B cell (primary cell): Measurements from ENCODE around the gene HEBP1. TPM values are rescaled to one million over a fixed set of nuclear protein-coding genes. Genes with fewer than 3 reads are reported as not detected.

Source experiments
- ATAC-seq: fragments of 200-7000 bp; cut with Tn5 transposase; one replicate; pipeline ENCODE4 v1.10.0; 2021; ENCODE audit warnings: low read depth, mild to moderate bottlenecking, moderate number of reproducible peaks, moderate library complexity
- CTCF ChIA-PET: fragments of 350-600 bp; sonication (Branson Sonifier 250); formaldehyde crosslinking; loops from one replicate; lab custom pipeline; 2021; ENCODE audit warnings: antibody characterized with exemption, inconsistent platforms; lab: Charles Lee
- POLR2A ChIA-PET: fragments of 350-600 bp; sonication (Branson Sonifier 250); formaldehyde crosslinking; loops from one replicate; lab custom pipeline; 2021; ENCODE audit warnings: antibody characterized with exemption; lab: Charles Lee
- DNase-seq: peaks from one replicate; pipeline ENCODE4 v3.0.0; 2013
- H2AFZ ChIP-seq: 2 replicates; pipeline ENCODE4 v1.6.1; 2012; ENCODE audit warnings: mild to moderate bottlenecking, low read depth, low read length; ENCODE audit not compliant: insufficient read depth, poor library complexity, severe bottlenecking
- H3K27ac ChIP-seq, 2 donors: 1 replicate in 1 of 2; 2 replicates in 1 of 2; pipeline ENCODE4 v1.5.1; 2012 to 2013; ENCODE audit warnings: low read length in 2 of 2, mild to moderate bottlenecking in 2 of 2, moderate library complexity in 1 of 2
- H3K27me3 ChIP-seq, 4 experiments: fragments of 200-600 bp in 1 of 4; sonication (generic) in 1 of 4; replicated peaks in 1 of 4; 1 replicate in 2 of 4; 2 replicates in 2 of 4; pipeline versions ENCODE4 v1.6.1 to v1.7.0; 2013 to 2016; ENCODE audit warnings: low read length in 3 of 4, mild to moderate bottlenecking in 2 of 4, mixed read lengths in 1 of 4, moderate library complexity in 1 of 4; ENCODE audit not compliant: insufficient read depth in 4 of 4, control insufficient read depth in 3 of 4; ENCODE audit errors: control extremely low read depth in 1 of 4
- H3K36me3 ChIP-seq, 2 experiments: replicated peaks in 1 of 2; 1 replicate in 1 of 2; 2 replicates in 1 of 2; pipeline versions ENCODE4 v1.6.1 to v1.7.1; 2013; ENCODE audit warnings: low read length in 1 of 2; ENCODE audit not compliant: insufficient read depth in 2 of 2, control insufficient read depth in 1 of 2; ENCODE audit errors: control extremely low read depth in 1 of 2, extremely low read depth in 1 of 2
- H3K4me1 ChIP-seq, 2 donors: fragments of 200-600 bp in 1 of 2; sonication (generic) in 1 of 2; 1 replicate in 1 of 2; 2 replicates in 1 of 2; pipeline versions ENCODE4 v1.5.1 to v1.6.1; 2013 to 2017; ENCODE audit warnings: low read length in 2 of 2; ENCODE audit not compliant: control insufficient read depth in 2 of 2, insufficient read depth in 2 of 2
- H3K4me2 ChIP-seq: replicated peaks from 2 replicates; pipeline ENCODE3; 2012; ENCODE audit warnings: mild to moderate bottlenecking, low read depth, low read length; ENCODE audit not compliant: poor library complexity, severe bottlenecking
- H3K4me3 ChIP-seq, 5 experiments: fragments of 200-600 bp in 1 of 5; sonication (generic) in 1 of 5; 1 replicate in 3 of 5; 2 replicates in 2 of 5; pipeline versions ENCODE4 v1.5.1 to v1.7.0; 2011 to 2016; ENCODE audit warnings: low read length in 4 of 5, mild to moderate bottlenecking in 4 of 5, low read depth in 2 of 5, control low read depth in 1 of 5, moderate library complexity in 1 of 5; ENCODE audit not compliant: insufficient read depth in 1 of 5; ENCODE audit errors: control extremely low read depth in 1 of 5, extremely low read depth in 1 of 5
- H3K79me2 ChIP-seq: fragments of 200-600 bp; sonication (generic); one replicate; pipeline ENCODE4 v1.6.0; 2016; ENCODE audit warnings: low read length; ENCODE audit not compliant: control insufficient read depth, insufficient read depth
- H3K9ac ChIP-seq: fragments of 200-600 bp; sonication (generic); 2 replicates; pipeline ENCODE4 v1.6.1; 2017; ENCODE audit warnings: mild to moderate bottlenecking, low read length, moderate library complexity
- H3K9me3 ChIP-seq, 3 donors: one replicate each; pipeline versions ENCODE4 v1.6.1 to v1.7.1; 2013; ENCODE audit warnings: low read length in 2 of 3; ENCODE audit not compliant: control insufficient read depth in 2 of 3, insufficient read depth in 1 of 3; ENCODE audit errors: control extremely low read depth in 1 of 3
- H4K20me1 ChIP-seq: 2 replicates; pipeline ENCODE4 v1.6.0; 2012; ENCODE audit warnings: mild to moderate bottlenecking, low read length; ENCODE audit not compliant: insufficient read depth, control insufficient read depth, poor library complexity, severe bottlenecking
- H3K27ac Mint-ChIP-seq: one replicate; pipeline ENCODE4 v1.8.0; 2021; ENCODE audit warnings: mixed read lengths
- H3K27me3 Mint-ChIP-seq: one replicate; pipeline ENCODE4 v1.8.0; 2021; ENCODE audit warnings: mixed read lengths
- H3K4me1 Mint-ChIP-seq: one replicate; pipeline ENCODE4 v1.8.0; 2021; ENCODE audit warnings: mixed read lengths
- H3K4me3 Mint-ChIP-seq: one replicate; pipeline ENCODE4 v1.8.0; 2021; ENCODE audit warnings: mixed read lengths
- H3K9me3 Mint-ChIP-seq: one replicate; pipeline ENCODE4 v1.8.0; 2022; ENCODE audit warnings: mixed read lengths; ENCODE audit not compliant: insufficient read depth
- CTCF ChIP-seq: fragments of 200-600 bp; IDR thresholded peaks from one replicate; pipeline ENCODE4 v1.8.0; 2022; ENCODE audit warnings: antibody characterized with exemption, mild to moderate bottlenecking
- EZH2 ChIP-seq: IDR thresholded peaks from 2 replicates; pipeline ENCODE4 v1.6.1; 2012; ENCODE audit warnings: borderline replicate concordance, low read depth, mild to moderate bottlenecking, moderate library complexity, low read length; ENCODE audit not compliant: insufficient read depth, poor library complexity, severe bottlenecking
- WGBS: methylation state at CpG from one replicate; pipeline ENCODE4 v1.1.5; 2013; ENCODE audit warnings: missing lambda C conversion rate; ENCODE audit not compliant: insufficient coverage; 5-methylcytosine and 5-hydroxymethylcytosine counted together
- intact Hi-C: fragments of 100-400 bp; cut with micrococcal nuclease; formaldehyde crosslinking; loops from one replicate; pipeline ENCODE4 v1.10.0; 2022
- polyA plus RNA-seq: library from polyadenylated mRNA; depleted of rRNA; stranded (reverse); fragments of >200 nt; gene quantifications from 2 replicates; pipeline ENCODE4 v1.2.3, GENCODE V29; 2012
- total RNA-seq, 2 donors: library from RNA; stranded (reverse); fragments of 120-200 nt in 1 of 2; gene quantifications; 1 replicate in 1 of 2; 2 replicates in 1 of 2; pipeline versions ENCODE4 v1.2.3 to v1.2.4, GENCODE V29; 2013 to 2022

Gene HEBP1
- total and polyA plus RNA-seq, 2 donors (not counting 1 experiment from before 2014, with no cell fraction given), result 6.0 to 14.5 TPM

- CTCF ChIA-PET, result interaction anchor here (0.6 to 3.1 kb wide), 3 partner anchors 101 to 211 kb away, joined by 3 to 12 read pairs (median 4); no protein-coding TSS in a partner anchor
- POLR2A ChIA-PET, result interaction anchor here (0.6 kb wide), 1 partner anchor 277 kb away, joined by 4 read pairs; no protein-coding TSS in a partner anchor
- DNase-seq (peak; percentile 74), ATAC-seq (peak; percentile 8)
- H3K27ac ChIP-seq, result peak overlapping the region; percentile 61 to 63
- no peaks in the 10 kb centered on the region for H3K9me3 Mint-ChIP-seq
- H3K4me1 ChIP-seq, result peaks cover 11 to 20% of the 10 kb centered on the region in 2 donors
- peaks cover 29% of the 10 kb centered on the region for H3K4me1 Mint-ChIP-seq
- H3K4me3 Mint-ChIP-seq, result peak overlapping the region; percentile 92
- peak; percentile 56 for TF ChIP-seq CTCF
- TF ChIP-seq EZH2, result no peak
- no peaks in the 10 kb centered on the region for H3K9me3 ChIP-seq
- WGBS, result 2% methylated on average over 82 of the region's 82 CpGs
- peak overlapping the region; percentile 98 for H3K4me2 ChIP-seq
- H3K27ac Mint-ChIP-seq, result peak overlapping the region; percentile 80
- no peaks in the 10 kb centered on the region for H3K27me3 Mint-ChIP-seq
- peaks cover 0 to 3% (median 0%) of the 10 kb centered on the region in 4 experiments for H3K27me3 ChIP-seq
- H4K20me1 ChIP-seq, result no peaks in the 10 kb centered on the region
- peak overlapping the region; percentile 97 for H2AFZ ChIP-seq
- intact Hi-C loops, result loop anchor here (1.0 to 5.0 kb wide), 10 partner anchors 43 to 644 kb away; partner anchors contain the start of genes BORCS5, DDX47, EMP1 and FAM234B
- peak overlapping the region; percentile 63 to 92 (median 81) for H3K4me3 ChIP-seq
- H3K9ac ChIP-seq, result peak overlapping the region; percentile 80
- H3K36me3 ChIP-seq, result no peaks in the 10 kb centered on the region
- no peaks in the 10 kb centered on the region for H3K79me2 ChIP-seq
Measured at GRCh38 chr12:13000925-13001774, 1.1 kb upstream of the HEBP1 start.

- Histone ChIP-seq H3K9me3 (no peaks in the 10 kb centered on the region), H3K27ac (peak overlapping the region; percentile 61 to 63), H3K4me2 (peak overlapping the region; percentile 98), H4K20me1 (no peaks in the 10 kb centered on the region), H3K27me3 (peaks cover 0 to 3% (median 0%) of the 10 kb centered on the region in 4 experiments), H3K4me3 (peak overlapping the region; percentile 63 to 92 (median 81)), H3K79me2 (no peaks in the 10 kb centered on the region), H3K9ac (peak overlapping the region; percentile 80), H2AFZ (peak overlapping the region; percentile 97), H3K4me1 (peaks cover 11 to 20% of the 10 kb centered on the region in 2 donors), H3K36me3 (no peaks in the 10 kb centered on the region)
- Mint-ChIP-seq H3K27me3 (no peaks in the 10 kb centered on the region), H3K9me3 (no peaks in the 10 kb centered on the region), H3K4me1 (peaks cover 29% of the 10 kb centered on the region), H3K27ac (peak overlapping the region; percentile 80), H3K4me3 (peak overlapping the region; percentile 90)
- no peak for ATAC-seq
- intact Hi-C loops, result loop anchor here (1.0 to 5.0 kb wide), 9 partner anchors 44 to 643 kb away; partner anchors contain the start of genes BORCS5, DDX47, EMP1 and FAM234B
- ChIA-PET CTCF (interaction anchor here (0.6 to 3.1 kb wide), 3 partner anchors 102 to 211 kb away, joined by 3 to 12 read pairs (median 4); no protein-coding TSS in a partner anchor), POLR2A (no interaction called here)
- TF ChIP-seq CTCF (no peak), EZH2 (no peak)
- WGBS, result 2% methylated on average over 11 of the region's 16 CpGs
- no peak for DNase-seq
Measured at GRCh38 chr12:13000616-13000924, 505 bp upstream of the HEBP1 start.
